Measurements from ENCODE around the gene RBM14. TPM values are rescaled to one million over a fixed set of nuclear protein-coding genes. Genes with fewer than 3 reads are reported as not detected.
"Not testable (repeated sequence)": the region's sequence is repeated elsewhere in the genome, so short reads cannot be mapped to it uniquely, and the experiment has no call there.

RBM14 gene
- total and polyA plus RNA-seq, 2 of the 4 experiments (the other 2 are of a cell fraction), result 9.3 to 31.1 TPM

- H3K9me3 ChIP-seq (ENCODE audit: control insufficient read depth, insufficient read depth, low read length); H3K14ac ChIP-seq (replicated peaks; ENCODE audit: low read depth, low read length); H3K27ac ChIP-seq (ENCODE audit: insufficient read depth, low read length); H3K23ac ChIP-seq (ENCODE audit: low read depth, low read length); dilution Hi-C loops (cut with HindIII; ENCODE audit: low sequenced_read_pairs, unreplicated experiment); H2AK5ac ChIP-seq (ENCODE audit: low read depth, low read length); H4K20me1 ChIP-seq (ENCODE audit: insufficient read depth, low read length); H2BK120ac ChIP-seq (ENCODE audit: low read depth, low read length); POLR2A ChIA-PET (ENCODE audit: unreplicated experiment); H3K9me1 ChIP-seq (ENCODE audit: insufficient read depth, low read length); H3K56ac ChIP-seq (ENCODE audit: extremely low read depth, insufficient read depth, low read length); DNase-seq; H3K4me1 ChIP-seq (ENCODE audit: control insufficient read depth, insufficient read depth, low read length); H2AFZ ChIP-seq (replicated peaks; ENCODE audit: low read length, poor library complexity); H3K4ac ChIP-seq (ENCODE audit: low read depth, low read length); H2BK20ac ChIP-seq (ENCODE audit: low read depth, low read length); ATAC-seq (ENCODE audit: low read depth); BruUV-seq (replicated peaks); in situ Hi-C loops (cut with MboI; ENCODE audit: low sequenced_read_pairs); H3K18ac ChIP-seq (ENCODE audit: low read depth, low read length); H3K36me3 ChIP-seq (ENCODE audit: control insufficient read depth, insufficient read depth, low read length); H2AK9ac ChIP-seq (replicated peaks; ENCODE audit: low read depth, low read length, poor library complexity); intact Hi-C loops (cut with micrococcal nuclease); H3K9ac ChIP-seq (ENCODE audit: low read depth, low read length); H3K4me2 ChIP-seq (ENCODE audit: low read depth, low read length); H2BK15ac ChIP-seq (ENCODE audit: low read depth, low read length); H3K4me3 ChIP-seq (ENCODE audit: insufficient read depth, low read depth, low read length); H4K91ac ChIP-seq (ENCODE audit: insufficient read depth, low read depth, low read length); H4K8ac ChIP-seq (ENCODE audit: low read depth in 2 of 2, low read length in 2 of 2); H3K27me3 ChIP-seq (ENCODE audit: control insufficient read depth, insufficient read depth, low read length); H4K5ac ChIP-seq (ENCODE audit: low read depth, low read length); H2BK5ac ChIP-seq (ENCODE audit: low read depth, low read length, poor library complexity, severe bottlenecking): not testable (repeated sequence)
- peaks cover 8 to 11% of the 10 kb centered on the region in 2 experiments for H3K79me1 ChIP-seq (ENCODE audit: low read depth in 1 of 2, low read length in 2 of 2)
- CTCF ChIA-PET, result interaction anchor here (0.6 to 1.4 kb wide), 2 partner anchors 89 to 586 kb away, joined by 4 read pairs; no protein-coding TSS in a partner anchor
- no CpG with 5 or more reads among the region's 2 CpGs for whole genome bisulfite sequencing, 2 experiments (ENCODE audit: extremely low coverage in 2 of 2, insufficient read length in 1 of 2)
Measured at GRCh38 chr11:66589315-66589714, 27.1 kb upstream of the RBM14 start.

Measured in IMR-90 (cell line).